Activated CD8-positive, alpha-beta T cell treated with anti-CD3 and anti-CD28 coated beads for 36 hours (primary cell): ENCODE measurements around the gene MAPK4. TPM values are rescaled to one million over a fixed set of nuclear protein-coding genes. Genes with fewer than 3 reads are reported as not detected.
"Not testable (repeated sequence)": the region's sequence is repeated elsewhere in the genome, so short reads cannot be mapped to it uniquely, and the experiment has no call there.

Source experiments
- ATAC-seq: fragments of 200-7000 bp; cut with Tn5 transposase; one replicate; pipeline ENCODE4 v1.10.0; 2021; ENCODE audit warnings: mild to moderate bottlenecking, moderate library complexity
- CTCF ChIA-PET: fragments of 350-600 bp; sonication (Branson Sonifier 250); formaldehyde crosslinking; loops from one replicate; lab custom pipeline; 2021; ENCODE audit warnings: antibody characterized with exemption; lab: Charles Lee
- POLR2A ChIA-PET: fragments of 350-600 bp; sonication (Branson Sonifier 250); formaldehyde crosslinking; loops from one replicate; lab custom pipeline; 2021; ENCODE audit warnings: antibody characterized with exemption; lab: Charles Lee
- DNase-seq: peaks from one replicate; pipeline ENCODE4 v3.0.0-alpha.2; 2020
- H3K27ac Mint-ChIP-seq: one replicate; pipeline ENCODE4 v1.8.0; 2021; ENCODE audit warnings: mild to moderate bottlenecking, mixed read lengths
- H3K27me3 Mint-ChIP-seq: one replicate; pipeline ENCODE4 v1.8.0; 2021; ENCODE audit warnings: mixed read lengths
- H3K36me3 Mint-ChIP-seq: one replicate; pipeline ENCODE4 v1.8.0; 2021; ENCODE audit warnings: low read depth, mixed read lengths
- H3K4me1 Mint-ChIP-seq: one replicate; pipeline ENCODE4 v1.8.0; 2021; ENCODE audit warnings: low read depth, mixed read lengths
- H3K4me3 Mint-ChIP-seq: one replicate; pipeline ENCODE4 v1.8.0; 2021; ENCODE audit warnings: mild to moderate bottlenecking, moderate library complexity, mixed read lengths
- H3K9me3 Mint-ChIP-seq: one replicate; pipeline ENCODE4 v1.8.0; 2021; ENCODE audit warnings: mixed read lengths
- CTCF ChIP-seq: fragments of 200-600 bp; IDR thresholded peaks from one replicate; pipeline ENCODE4 v1.8.0; 2022; ENCODE audit warnings: antibody characterized with exemption, mild to moderate bottlenecking
- intact Hi-C: fragments of 100-400 bp; cut with micrococcal nuclease; formaldehyde crosslinking; loops from one replicate; pipeline ENCODE4 v1.10.0; 2022
- total RNA-seq, 2 experiments: library from RNA; stranded (reverse); gene quantifications; one replicate each; pipeline ENCODE4 v1.2.3, GENCODE V29; 2021

MAPK4 gene
- total RNA-seq, 2 experiments from 2014 or later = not detected

- intact Hi-C loops = no loop called here
Observed at GRCh38 chr18:50706651-50707050, 146.8 kb downstream of the MAPK4 start.

GRCh38 chr18:50707297-50707696 is 147.4 kb downstream of the MAPK4 start:
- H3K4me1 Mint-ChIP-seq, H3K36me3 Mint-ChIP-seq, DNase-seq, H3K9me3 Mint-ChIP-seq, CTCF ChIA-PET, H3K4me3 Mint-ChIP-seq, POLR2A ChIA-PET, intact Hi-C loops, H3K27me3 Mint-ChIP-seq, H3K27ac Mint-ChIP-seq, ATAC-seq: not testable (repeated sequence)

More at GRCh38 chr18:50706651-50707050, 146.8 kb downstream of the MAPK4 start:
- ATAC-seq = no peak
- DNase-seq = no peak
- Mint-ChIP-seq H3K27ac (no peak overlapping the region), H3K27me3 (no peaks in the 10 kb centered on the region), H3K9me3 (no peaks in the 10 kb centered on the region), H3K36me3 (no peaks in the 10 kb centered on the region), H3K4me1 (no peaks in the 10 kb centered on the region), H3K4me3 (no peak overlapping the region)
- no peak for TF ChIP-seq CTCF
- POLR2A ChIA-PET = no interaction called here
- CTCF ChIA-PET = no interaction called here

DNA sequence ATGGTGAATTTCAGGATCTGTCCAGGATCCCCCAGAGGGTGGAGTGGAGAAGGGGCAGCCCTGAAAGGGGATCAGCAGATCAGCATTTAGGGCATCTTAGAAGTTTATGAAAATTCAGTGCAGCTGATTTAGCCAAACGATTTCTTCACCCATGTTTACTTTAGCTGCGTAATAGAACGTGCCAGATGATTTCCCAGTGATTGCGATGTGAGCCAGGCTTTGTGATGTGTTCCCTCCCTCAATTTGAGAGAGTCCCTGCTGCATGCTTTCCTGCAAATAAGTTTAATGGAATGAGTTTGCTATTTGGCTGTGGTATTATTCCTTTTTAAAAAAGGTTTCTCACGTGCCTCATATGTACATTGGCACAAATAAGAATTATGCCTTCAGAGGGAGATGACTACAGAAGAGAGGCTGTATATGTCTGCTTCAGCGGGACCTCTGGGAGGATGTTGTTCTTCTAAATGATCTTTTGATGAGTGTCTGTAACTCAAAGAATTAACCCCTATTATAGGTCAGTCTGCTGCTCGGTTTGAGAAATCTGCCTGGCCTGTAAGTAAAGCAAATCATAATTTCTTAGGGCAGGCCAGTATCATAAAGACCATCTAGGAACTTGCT is 148.1 kb downstream of the MAPK4 start:
- Mint-ChIP-seq H3K27me3 (no peaks in the 10 kb centered on the region), H3K4me3 (no peak overlapping the region), H3K27ac (no peak overlapping the region), H3K9me3 (no peaks in the 10 kb centered on the region), H3K4me1 (no peaks in the 10 kb centered on the region), H3K36me3 (no peaks in the 10 kb centered on the region)
- DNase-seq = no peak
- no peak for TF ChIP-seq CTCF
- no peak for ATAC-seq
- POLR2A ChIA-PET = no interaction called here
- intact Hi-C loops = no loop called here
- CTCF ChIA-PET = no interaction called here

DNA sequence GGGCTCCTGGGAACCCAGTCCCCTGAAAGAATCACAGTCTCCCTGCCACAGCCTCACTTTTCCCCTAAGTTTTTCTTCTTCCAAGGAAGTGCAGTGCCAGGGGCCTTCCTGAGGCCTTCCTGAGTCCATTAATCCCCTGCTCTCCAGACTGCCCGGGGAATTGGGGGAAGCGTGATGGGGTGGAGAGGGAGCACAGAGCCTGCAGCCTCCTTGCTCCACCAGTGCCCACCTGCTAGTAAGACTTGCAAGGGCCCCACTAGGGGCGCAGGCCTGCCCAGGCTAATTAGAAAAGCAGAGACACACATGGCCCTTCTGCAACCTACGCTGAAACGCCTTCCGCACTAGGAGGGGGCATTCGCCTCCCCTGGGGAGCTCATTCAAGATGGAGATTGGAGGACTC is 149.3 kb downstream of the MAPK4 start:
- H3K4me3 Mint-ChIP-seq = no peak overlapping the region
- POLR2A ChIA-PET = no interaction called here
- no peaks in the 10 kb centered on the region for H3K36me3 Mint-ChIP-seq
- H3K4me1 Mint-ChIP-seq = no peaks in the 10 kb centered on the region
- no peaks in the 10 kb centered on the region for H3K27me3 Mint-ChIP-seq
- CTCF ChIA-PET = no interaction called here
- H3K9me3 Mint-ChIP-seq = no peaks in the 10 kb centered on the region
- no peak for ATAC-seq
- no peak for DNase-seq
- H3K27ac Mint-ChIP-seq = no peak overlapping the region
- TF ChIP-seq CTCF = no peak
- intact Hi-C loops = no loop called here

DNA sequence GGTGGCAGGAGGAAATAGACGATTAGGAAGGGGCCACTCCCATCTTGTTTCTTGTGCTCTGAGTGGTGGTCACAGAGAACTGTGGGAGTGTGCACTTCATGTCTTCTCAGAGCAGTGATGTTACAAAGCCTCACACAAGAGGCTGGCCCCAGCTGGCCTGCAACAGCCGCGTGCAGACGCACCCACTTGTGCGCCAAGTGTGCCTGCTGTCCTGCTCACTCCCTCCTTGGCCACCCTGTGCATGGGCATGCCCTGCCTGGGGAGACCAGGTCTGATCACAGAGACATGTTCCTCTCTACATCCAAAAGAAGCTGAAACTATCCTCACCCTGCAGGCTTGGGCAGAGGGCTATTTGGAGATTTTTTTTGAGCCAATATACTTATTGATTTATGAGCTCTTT is 151.5 kb downstream of the MAPK4 start:
- no peak overlapping the region for H3K27ac Mint-ChIP-seq
- H3K4me3 Mint-ChIP-seq = no peak overlapping the region
- CTCF ChIA-PET = interaction anchor here (1.3 kb wide), 1 partner anchor 9 kb away, joined by 3 read pairs; no protein-coding TSS in a partner anchor
- H3K36me3 Mint-ChIP-seq = no peaks in the 10 kb centered on the region
- H3K9me3 Mint-ChIP-seq = peaks cover 3% of the 10 kb centered on the region
- DNase-seq = no peak
- peaks cover 4% of the 10 kb centered on the region for H3K27me3 Mint-ChIP-seq
- H3K4me1 Mint-ChIP-seq = no peaks in the 10 kb centered on the region
- POLR2A ChIA-PET = interaction anchor here (0.8 kb wide), 1 partner anchor 11 kb away, joined by 3 read pairs; no protein-coding TSS in a partner anchor
- ATAC-seq = no peak
- TF ChIP-seq CTCF = no peak
- intact Hi-C loops = no loop called here
